IMR-90 (cell line): ENCODE measurements around the gene CYP26B1. TPM values are rescaled to one million over a fixed set of nuclear protein-coding genes. Genes with fewer than 3 reads are reported as not detected.

Source experiments
- ATAC-seq: fragments of 200-7000 bp; cut with Tn5 transposase; 2 replicates; pipeline ENCODE4 v1.9.1; 2020; ENCODE audit warnings: low read depth, mild to moderate bottlenecking, moderate library complexity
- BruUV-seq: library from RNA; stranded (reverse); fragments of 400-500 nt; replicated peaks from 2 replicates; lab custom pipeline; 2021; lab: Mats Ljungman, UMichigan
- CTCF ChIA-PET: fragments of 300-600 bp; formaldehyde crosslinking; extraction: SDS; loops from one replicate; lab custom pipeline; 2021; ENCODE audit warnings: antibody characterized with exemption; lab: Yijun Ruan, JAX
- POLR2A ChIA-PET: fragments of 300-600 bp; sonication (Branson Sonifier 250); formaldehyde crosslinking; loops from one replicate; lab custom pipeline; 2022; ENCODE audit warnings: antibody characterized with exemption; ENCODE audit not compliant: unreplicated experiment; lab: Charles Lee
- DNase-seq: peaks from one replicate; pipeline ENCODE4 v3.0.0; 2013
- H2AFZ ChIP-seq: replicated peaks from 2 replicates; pipeline ENCODE3; 2013; ENCODE audit warnings: low read length, mild to moderate bottlenecking; ENCODE audit not compliant: poor library complexity
- H2AK5ac ChIP-seq: 2 replicates; pipeline ENCODE4 v1.6.1; 2013; ENCODE audit warnings: low read depth, low read length, inconsistent platforms
- H2AK9ac ChIP-seq: replicated peaks from 2 replicates; pipeline ENCODE3; 2013; ENCODE audit warnings: mild to moderate bottlenecking, low read depth, low read length, moderate library complexity; ENCODE audit not compliant: poor library complexity
- H2BK120ac ChIP-seq: 2 replicates; pipeline ENCODE4 v1.6.1; 2013; ENCODE audit warnings: low read depth, low read length, inconsistent platforms
- H2BK15ac ChIP-seq: 3 replicates; pipeline ENCODE4 v1.6.1; 2013; ENCODE audit warnings: low read depth, low read length, inconsistent platforms
- H2BK20ac ChIP-seq: 2 replicates; pipeline ENCODE4 v1.6.1; 2013; ENCODE audit warnings: low read depth, mild to moderate bottlenecking, inconsistent platforms, low read length, moderate library complexity
- H2BK5ac ChIP-seq: 2 replicates; pipeline ENCODE4 v1.6.1; 2013; ENCODE audit warnings: mild to moderate bottlenecking, low read depth, low read length, inconsistent platforms; ENCODE audit not compliant: poor library complexity, severe bottlenecking
- H3K14ac ChIP-seq: replicated peaks from 2 replicates; pipeline ENCODE4 v1.6.1; 2013; ENCODE audit warnings: low read depth, low read length, inconsistent platforms
- H3K18ac ChIP-seq: 2 replicates; pipeline ENCODE4 v1.6.1; 2013; ENCODE audit warnings: low read depth, low read length, control low read depth
- H3K23ac ChIP-seq: 2 replicates; pipeline ENCODE4 v1.6.1; 2013; ENCODE audit warnings: low read depth, low read length, inconsistent platforms
- H3K27ac ChIP-seq: 2 replicates; pipeline ENCODE4 v1.5.1; 2013; ENCODE audit warnings: mild to moderate bottlenecking, control low read depth, low read length; ENCODE audit not compliant: insufficient read depth
- H3K27me3 ChIP-seq: 2 replicates; pipeline ENCODE4 v1.6.1; 2013; ENCODE audit warnings: low read length; ENCODE audit not compliant: control insufficient read depth, insufficient read depth
- H3K36me3 ChIP-seq: 2 replicates; pipeline ENCODE4 v1.6.1; 2013; ENCODE audit warnings: low read length, mixed read lengths; ENCODE audit not compliant: control insufficient read depth, insufficient read depth
- H3K4ac ChIP-seq: 2 replicates; pipeline ENCODE4 v1.6.1; 2013; ENCODE audit warnings: low read depth, low read length, inconsistent platforms
- H3K4me1 ChIP-seq: 2 replicates; pipeline ENCODE4 v1.6.1; 2013; ENCODE audit warnings: low read length, mixed read lengths; ENCODE audit not compliant: control insufficient read depth, insufficient read depth
- H3K4me2 ChIP-seq: 2 replicates; pipeline ENCODE4 v1.6.1; 2013; ENCODE audit warnings: low read depth, mild to moderate bottlenecking, control low read depth, low read length, moderate library complexity
- H3K4me3 ChIP-seq: 2 replicates; pipeline ENCODE4 v1.5.1; 2013; ENCODE audit warnings: low read depth, mild to moderate bottlenecking, control low read depth, low read length, moderate library complexity; ENCODE audit not compliant: insufficient read depth
- H3K56ac ChIP-seq: 2 replicates; pipeline ENCODE4 v1.6.1; 2013; ENCODE audit warnings: low read length, inconsistent platforms; ENCODE audit not compliant: insufficient read depth; ENCODE audit errors: extremely low read depth
- H3K79me1 ChIP-seq, 2 experiments: 2 replicates each; pipeline ENCODE4 v1.6.1; 2013; ENCODE audit warnings: low read length in 2 of 2, inconsistent platforms in 1 of 2, low read depth in 1 of 2
- H3K9ac ChIP-seq: 2 replicates; pipeline ENCODE4 v1.6.1; 2013; ENCODE audit warnings: low read depth, low read length, control low read depth
- H3K9me1 ChIP-seq: 2 replicates; pipeline ENCODE4 v1.6.1; 2013; ENCODE audit warnings: low read length, inconsistent platforms; ENCODE audit not compliant: insufficient read depth
- H3K9me3 ChIP-seq: 2 replicates; pipeline ENCODE4 v1.6.1; 2013; ENCODE audit warnings: low read length; ENCODE audit not compliant: control insufficient read depth, insufficient read depth
- H4K20me1 ChIP-seq: 2 replicates; pipeline ENCODE4 v1.6.1; 2013; ENCODE audit warnings: low read length, inconsistent platforms; ENCODE audit not compliant: insufficient read depth
- H4K5ac ChIP-seq: 2 replicates; pipeline ENCODE4 v1.6.1; 2013; ENCODE audit warnings: mild to moderate bottlenecking, low read depth, low read length, control low read depth
- H4K8ac ChIP-seq, 2 experiments: 2 replicates each; pipeline ENCODE4 v1.6.1; 2013; ENCODE audit warnings: low read depth in 2 of 2, low read length in 2 of 2, control low read depth in 1 of 2, inconsistent platforms in 1 of 2
- H4K91ac ChIP-seq: 2 replicates; pipeline ENCODE4 v1.6.1; 2013; ENCODE audit warnings: low read depth, low read length, inconsistent platforms; ENCODE audit not compliant: insufficient read depth
- BHLHE40 ChIP-seq: fragments of 150-350 bp; IDR thresholded peaks from 2 replicates; pipeline ENCODE4 v1.6.1; 2016; ENCODE audit warnings: mild to moderate bottlenecking, low read depth, low read length
- CHD1 ChIP-seq: IDR thresholded peaks from 2 replicates; pipeline ENCODE4 v1.6.1; 2012; ENCODE audit warnings: low read depth, low read length, improper control_type of control experiment
- ELK1 ChIP-seq: fragments of 150-350 bp; IDR thresholded peaks from 2 replicates; pipeline ENCODE4 v1.6.1; 2016; ENCODE audit warnings: low read depth, mild to moderate bottlenecking, low read length, moderate library complexity, borderline replicate concordance
- MAZ ChIP-seq: IDR thresholded peaks from 2 replicates; pipeline ENCODE4 v1.6.1; 2012; ENCODE audit warnings: low read depth, mild to moderate bottlenecking, low read length, improper control_type of control experiment, moderate library complexity, borderline replicate concordance
- POLR2A ChIP-seq: IDR thresholded peaks from 2 replicates; pipeline ENCODE4 v1.6.1; 2012; ENCODE audit warnings: mild to moderate bottlenecking, low read depth, low read length
- RCOR1 ChIP-seq: IDR thresholded peaks from 2 replicates; pipeline ENCODE4 v1.6.1; 2012; ENCODE audit warnings: mild to moderate bottlenecking, low read length, improper control_type of control experiment; ENCODE audit not compliant: insufficient replicate concordance
- SMC3 ChIP-seq: fragments of 150-350 bp; IDR thresholded peaks from 2 replicates; pipeline ENCODE4 v1.6.1; 2016; ENCODE audit warnings: low read depth, mild to moderate bottlenecking, antibody characterized with exemption, low read length, moderate library complexity
- dilution Hi-C: fragments of 300-500 bp; cut with HindIII; formaldehyde crosslinking; loops from one replicate; pipeline ENCODE4 v1.14.3; 2018; ENCODE audit warnings: low sequenced_read_pairs; ENCODE audit not compliant: unreplicated experiment
- in situ Hi-C: fragments of 300-500 bp; cut with MboI; formaldehyde crosslinking; loops from 3 replicates; pipeline ENCODE4 v1.14.3; 2019; ENCODE audit warnings: low sequenced_read_pairs, inconsistent platforms, mixed read lengths
- intact Hi-C: fragments of 100-400 bp; cut with micrococcal nuclease; formaldehyde crosslinking; loops from 2 replicates; pipeline ENCODE4 v1.10.0; 2022
- polyA plus RNA-seq, 3 experiments: library from polyadenylated mRNA; depleted of rRNA; stranded (reverse); fragments of >200 nt; gene quantifications; 2 replicates each; pipeline ENCODE4 v1.2.3, GENCODE V29; 2012; ENCODE audit warnings: low replicate concordance in 1 of 3
- total RNA-seq: library from RNA; depleted of rRNA; stranded (reverse); fragments of >200 nt; gene quantifications from 2 replicates; pipeline ENCODE4 v1.2.3, GENCODE V29; 2012

Gene CYP26B1
- total and polyA plus RNA-seq, 2 of the 4 experiments (the other 2 are of a cell fraction): 0.02 TPM; not detected in 1

GRCh38 chr2:72193723-72194122 lies 46.1 kb upstream of the CYP26B1 start:
- Histone ChIP-seq H3K4ac (no peak overlapping the region), H2AK9ac (no peak overlapping the region), H3K27me3 (no peaks in the 10 kb centered on the region), H3K56ac (no peak overlapping the region), H3K23ac (no peak overlapping the region), H3K9me1 (peaks cover 5% of the 10 kb centered on the region; the same call in 1 of the 2 replicates), H3K9me3 (no peaks in the 10 kb centered on the region), H2BK5ac (no peak overlapping the region), H2BK20ac (no peak overlapping the region), H2AFZ (no peak overlapping the region), H4K91ac (no peak overlapping the region), H3K79me1 (no peaks in the 10 kb centered on the region), H4K8ac (no peak overlapping the region), H2AK5ac (no peak overlapping the region), H4K20me1 (no peaks in the 10 kb centered on the region), H3K4me3 (no peak overlapping the region), H3K14ac (no peak overlapping the region), H3K9ac (no peak overlapping the region), H3K27ac (no peak overlapping the region), H2BK15ac (no peak overlapping the region), H3K18ac (no peak overlapping the region), H3K36me3 (no peaks in the 10 kb centered on the region), H3K4me1 (no peaks in the 10 kb centered on the region), H3K4me2 (no peak overlapping the region), H2BK120ac (no peak overlapping the region), H4K5ac (no peak overlapping the region)
- no peak for TF ChIP-seq SMC3
- no peak for TF ChIP-seq CHD1
- no peak for TF ChIP-seq BHLHE40
- TF ChIP-seq RCOR1: no peak
- no peak for TF ChIP-seq MAZ
- TF ChIP-seq ELK1: no peak
- TF ChIP-seq POLR2A: no peak
- in situ Hi-C loops (no loop called here), dilution Hi-C loops (no loop called here), intact Hi-C loops (no loop called here)
- ChIA-PET POLR2A (no interaction called here), CTCF (no interaction called here)
- ATAC-seq (no peak), DNase-seq (no peak)
- no TSS peak for BruUV-seq
